Mesothelial cell of epicardium (in vitro differentiated cells): ENCODE results near the gene LHFPL3. TPM values are rescaled to one million over a fixed set of nuclear protein-coding genes. Genes with fewer than 3 reads are reported as not detected.
"Not testable (repeated sequence)": the region's sequence is repeated elsewhere in the genome, so short reads cannot be mapped to it uniquely, and the experiment has no call there.

Experiments used
- DNase-seq, 2 experiments: peaks; one replicate each; pipeline ENCODE4 v3.0.0; 2021; ENCODE audit warnings: low spot score in 2 of 2; ENCODE audit not compliant: unreplicated experiment in 2 of 2
- H3K27ac Mint-ChIP-seq: 2 replicates; pipeline ENCODE4 v1.8.0; 2021; ENCODE audit warnings: mixed read lengths
- H3K27me3 Mint-ChIP-seq: 2 replicates; pipeline ENCODE4 v1.8.0; 2021; ENCODE audit warnings: low read depth, mixed read lengths
- H3K36me3 Mint-ChIP-seq: 2 replicates; pipeline ENCODE4 v1.8.0; 2021; ENCODE audit warnings: mixed read lengths
- H3K4me1 Mint-ChIP-seq: 2 replicates; pipeline ENCODE4 v1.8.0; 2021; ENCODE audit warnings: mixed read lengths
- H3K4me3 Mint-ChIP-seq: 2 replicates; pipeline ENCODE4 v1.8.0; 2021; ENCODE audit warnings: mild to moderate bottlenecking, moderate library complexity, mixed read lengths
- H3K9me3 Mint-ChIP-seq: 2 replicates; pipeline ENCODE4 v1.8.0; 2021; ENCODE audit warnings: mixed read lengths
- CTCF ChIP-seq: fragments of 200-600 bp; sonication (generic); IDR thresholded peaks from one replicate; pipeline ENCODE4 v1.5.0; 2021; ENCODE audit warnings: antibody characterized with exemption; ENCODE audit not compliant: unreplicated experiment
- total RNA-seq: library from RNA; stranded (reverse); gene quantifications from 3 replicates; pipeline ENCODE4 v1.2.1, GENCODE V29; 2021

LHFPL3 gene
- total RNA-seq, 1 donor from 2014 or later: not detected

GRCh38 chr7:104936546-104936945 lies 608.1 kb downstream of the LHFPL3 start:
- no peak overlapping the region for H3K27ac Mint-ChIP-seq
- DNase-seq: no peak
- no peak for TF ChIP-seq CTCF
- no peak overlapping the region for H3K4me3 Mint-ChIP-seq
- H3K4me1 Mint-ChIP-seq: peaks cover 14% of the 10 kb centered on the region
- H3K9me3 Mint-ChIP-seq: peaks cover under 1% of the 10 kb centered on the region
- H3K36me3 Mint-ChIP-seq: no peaks in the 10 kb centered on the region
- H3K27me3 Mint-ChIP-seq: no peaks in the 10 kb centered on the region

DNA sequence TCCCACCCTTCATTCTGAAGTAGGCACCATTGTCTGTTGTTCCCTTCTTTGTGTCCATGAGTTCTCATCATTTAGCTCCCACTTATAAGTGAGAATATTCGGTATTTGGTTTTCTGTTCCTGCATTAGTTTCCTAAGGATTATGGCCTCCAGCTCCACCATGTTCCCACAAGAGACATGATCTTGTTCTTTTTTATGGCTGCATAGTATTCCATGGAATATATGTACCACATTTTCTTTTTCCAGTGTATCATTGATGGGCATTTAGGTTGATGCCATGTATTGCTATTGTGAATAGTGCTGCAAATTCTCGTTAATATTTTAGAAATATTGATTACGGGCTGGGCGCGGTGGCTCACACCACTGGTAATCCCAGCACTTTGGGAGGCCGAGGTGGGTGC lies 609.1 kb downstream of the LHFPL3 start:
- H3K36me3 Mint-ChIP-seq, H3K4me3 Mint-ChIP-seq, H3K27ac Mint-ChIP-seq, DNase-seq, H3K9me3 Mint-ChIP-seq, H3K27me3 Mint-ChIP-seq: not testable (repeated sequence)
- H3K4me1 Mint-ChIP-seq: peaks cover 14% of the 10 kb centered on the region

GRCh38 chr7:104938741-104939390 lies 610.5 kb downstream of the LHFPL3 start:
- DNase-seq: no peak
- Mint-ChIP-seq H3K9me3 (peaks cover 3% of the 10 kb centered on the region), H3K36me3 (no peaks in the 10 kb centered on the region), H3K27me3 (no peaks in the 10 kb centered on the region), H3K4me3 (no peak overlapping the region), H3K27ac (no peak overlapping the region), H3K4me1 (peaks cover 20% of the 10 kb centered on the region)
- TF ChIP-seq CTCF: no peak

GRCh38 chr7:104940023-104940710 lies 611.8 kb downstream of the LHFPL3 start:
- H3K4me1 Mint-ChIP-seq: peaks cover 26% of the 10 kb centered on the region
- no peak overlapping the region for H3K27ac Mint-ChIP-seq
- no peaks in the 10 kb centered on the region for H3K36me3 Mint-ChIP-seq
- no peak overlapping the region for H3K4me3 Mint-ChIP-seq
- H3K27me3 Mint-ChIP-seq: no peaks in the 10 kb centered on the region
- peaks cover 3% of the 10 kb centered on the region for H3K9me3 Mint-ChIP-seq
- DNase-seq: no peak
- TF ChIP-seq CTCF: no peak

- H3K9me3 Mint-ChIP-seq: peaks cover 3% of the 10 kb centered on the region
- no peaks in the 10 kb centered on the region for H3K36me3 Mint-ChIP-seq
- no peaks in the 10 kb centered on the region for H3K27me3 Mint-ChIP-seq
- peaks cover 27% of the 10 kb centered on the region for H3K4me1 Mint-ChIP-seq
- H3K4me3 Mint-ChIP-seq: peak overlapping the region; percentile 39
- peak overlapping the region; percentile 94 for H3K27ac Mint-ChIP-seq
- peak; percentile 24 to 49 for DNase-seq
- TF ChIP-seq CTCF: no peak
Measured at GRCh38 chr7:104943502-104944343, 615.3 kb downstream of the LHFPL3 start.

- H3K27me3 Mint-ChIP-seq: no peaks in the 10 kb centered on the region
- DNase-seq: no peak
- H3K27ac Mint-ChIP-seq: peak overlapping the region; percentile 94
- no peak overlapping the region for H3K4me3 Mint-ChIP-seq
- peaks cover 20% of the 10 kb centered on the region for H3K4me1 Mint-ChIP-seq
- TF ChIP-seq CTCF: no peak
- H3K36me3 Mint-ChIP-seq: no peaks in the 10 kb centered on the region
- H3K9me3 Mint-ChIP-seq: peaks cover 3% of the 10 kb centered on the region
Measured at GRCh38 chr7:104945599-104945956, 617.2 kb downstream of the LHFPL3 start.
